Panc1 (cell line): ENCODE data around the gene MORN1. TPM values are rescaled to one million over a fixed set of nuclear protein-coding genes. Genes with fewer than 3 reads are reported as not detected.

Experiments used
- ATAC-seq: fragments of 200-7000 bp; cut with Tn5 transposase; 2 replicates; pipeline ENCODE4 v1.9.1; 2020; ENCODE audit warnings: mild to moderate bottlenecking, moderate library complexity
- BruUV-seq: library from RNA; stranded (reverse); fragments of 400-500 nt; replicated peaks from 2 replicates; lab custom pipeline; 2021; lab: Mats Ljungman, UMichigan
- CTCF ChIA-PET: fragments of 300-600 bp; sonication (Branson Sonifier 250); formaldehyde crosslinking; loops from one replicate; lab custom pipeline; 2022; ENCODE audit warnings: antibody characterized with exemption; lab: Charles Lee
- POLR2A ChIA-PET: fragments of 300-600 bp; sonication (Branson Sonifier 250); formaldehyde crosslinking; loops from one replicate; lab custom pipeline; 2022; ENCODE audit warnings: antibody characterized with exemption; lab: Charles Lee
- DNase-seq: peaks from one replicate; pipeline ENCODE4 v3.0.0-alpha.2; 2010; ENCODE audit warnings: low read depth, low spot score
- H3K27ac ChIP-seq: 2 replicates; pipeline ENCODE4 v1.5.1; 2011; ENCODE audit warnings: mild to moderate bottlenecking, low read length, inconsistent platforms
- H3K27me3 ChIP-seq: fragments of 200-500 bp; sonication (Bioruptor generic); 2 replicates; pipeline ENCODE4 v1.6.0; 2014; ENCODE audit warnings: low read length, inconsistent platforms; ENCODE audit not compliant: control insufficient read depth, insufficient read depth
- H3K36me3 ChIP-seq: fragments of 200-500 bp; sonication (Bioruptor generic); 2 replicates; pipeline ENCODE4 v1.5.1; 2014; ENCODE audit warnings: inconsistent platforms, mild to moderate bottlenecking, low read length, moderate library complexity; ENCODE audit not compliant: control insufficient read depth, insufficient read depth
- H3K4me1 ChIP-seq: 2 replicates; pipeline ENCODE4 v1.5.1; 2011; ENCODE audit warnings: inconsistent platforms, mild to moderate bottlenecking, low read length, moderate library complexity; ENCODE audit not compliant: control insufficient read depth, insufficient read depth
- H3K4me3 ChIP-seq, 2 experiments: 2 replicates each; pipeline ENCODE4 v1.5.1; 2011 to 2012; ENCODE audit warnings: low read depth in 2 of 2, low read length in 2 of 2, mild to moderate bottlenecking in 2 of 2, inconsistent platforms in 1 of 2, moderate library complexity in 1 of 2
- H3K9me3 ChIP-seq: fragments of 200-500 bp; sonication (Bioruptor generic); 2 replicates; pipeline ENCODE4 v1.5.1; 2014; ENCODE audit warnings: low read depth, mild to moderate bottlenecking, inconsistent platforms, low read length, moderate library complexity; ENCODE audit not compliant: control insufficient read depth, insufficient read depth
- POLR2AphosphoS5 ChIP-seq: IDR thresholded peaks from 2 replicates; pipeline ENCODE4 v1.6.1; 2012; ENCODE audit warnings: mild to moderate bottlenecking, low read depth, low read length, moderate library complexity
- SIN3A ChIP-seq: IDR thresholded peaks from 2 replicates; pipeline ENCODE4 v1.6.1; 2012; ENCODE audit warnings: low read depth, mild to moderate bottlenecking, low read length, moderate library complexity, borderline replicate concordance; ENCODE audit not compliant: insufficient read depth
- TCF7L2 ChIP-seq: IDR thresholded peaks from 2 replicates; pipeline ENCODE4 v1.6.1; 2011; ENCODE audit warnings: mild to moderate bottlenecking, low read depth, low read length, inconsistent platforms
- in situ Hi-C: cut with HindIII; loops from 2 replicates; pipeline ENCODE4 v1.10.0; 2016; ENCODE audit warnings: low sequenced_read_pairs, low pct_unique_long_range_greater_than_20kb
- intact Hi-C: fragments of 100-400 bp; cut with micrococcal nuclease; formaldehyde crosslinking; loops from one replicate; pipeline ENCODE4 v1.10.0; 2022; ENCODE audit not compliant: unreplicated experiment
- total RNA-seq: library from RNA; stranded (reverse); gene quantifications from one replicate; pipeline ENCODE4 v1.2.1, GENCODE V29; 2021; ENCODE audit not compliant: unreplicated experiment
- TF ChIP-seq, protein P1 (sequence below): fragments of 450-650 bp; IDR thresholded peaks from 2 replicates; pipeline ENCODE4 v1.5.1; 2017; ENCODE audit warnings: mild to moderate bottlenecking
- TF ChIP-seq, protein P2 (sequence below), 2 experiments: IDR thresholded peaks; 2 replicates each; pipeline ENCODE4 v1.6.1; 2011 to 2012; ENCODE audit warnings: low read depth in 2 of 2, control low read depth in 1 of 2, low read length in 1 of 2, mild to moderate bottlenecking in 1 of 2, moderate library complexity in 1 of 2; ENCODE audit not compliant: insufficient read depth in 1 of 2

The MORN1 gene
- total RNA-seq, 1 experiment from 2014 or later: 21.3 TPM

DNA sequence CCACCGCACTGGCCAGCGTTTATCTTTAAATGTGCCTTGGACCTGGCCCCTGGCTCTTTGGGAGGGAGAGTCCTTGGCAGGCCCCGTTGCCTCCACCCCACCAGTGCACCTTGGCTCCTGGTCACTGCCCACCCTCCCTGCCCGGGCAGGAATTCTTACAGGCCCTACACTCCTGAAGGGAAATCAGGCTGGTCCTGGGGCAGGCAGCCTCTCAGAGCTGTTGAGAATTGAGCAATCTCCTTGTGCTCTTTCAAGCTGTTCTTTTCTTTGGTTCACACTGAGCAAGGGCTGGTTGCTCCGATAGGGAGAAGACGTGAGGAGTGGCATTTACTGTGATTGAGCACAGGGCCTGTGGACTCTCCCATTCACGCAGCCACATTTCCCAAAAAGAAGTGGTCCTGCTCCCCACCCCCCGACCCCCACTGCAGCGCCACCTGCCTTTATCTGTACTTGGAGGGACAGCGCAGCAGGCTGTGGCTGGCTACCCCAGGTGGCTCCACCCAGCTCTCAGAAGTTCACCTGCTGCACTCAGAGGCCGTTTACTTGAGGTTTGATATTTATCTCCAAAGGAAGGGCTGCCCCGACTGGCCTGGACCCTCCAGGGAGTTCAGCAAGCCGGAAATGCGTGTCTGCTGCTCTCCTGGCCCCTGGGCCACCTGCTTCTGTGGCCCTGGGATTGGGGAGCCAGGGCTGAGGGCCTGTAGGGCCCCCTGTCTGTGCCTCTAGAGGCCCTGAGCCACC lies 115.4 kb downstream of the MORN1 start:
- intact Hi-C loops (no loop called here), in situ Hi-C loops (no loop called here)
- Histone ChIP-seq H3K27me3 (no peaks in the 10 kb centered on the region), H3K9me3 (no peaks in the 10 kb centered on the region), H3K36me3 (no peaks in the 10 kb centered on the region), H3K4me3 (no peak overlapping the region), H3K4me1 (peaks cover 23% of the 10 kb centered on the region), H3K27ac (no peak overlapping the region)
- ATAC-seq: no peak
- CTCF ChIA-PET: no interaction called here
- no TSS peak for BruUV-seq
- DNase-seq: no peak
- POLR2A ChIA-PET: no interaction called here
- no peak for TF ChIP-seq POLR2AphosphoS5
- TF ChIP-seq, protein P1, sequence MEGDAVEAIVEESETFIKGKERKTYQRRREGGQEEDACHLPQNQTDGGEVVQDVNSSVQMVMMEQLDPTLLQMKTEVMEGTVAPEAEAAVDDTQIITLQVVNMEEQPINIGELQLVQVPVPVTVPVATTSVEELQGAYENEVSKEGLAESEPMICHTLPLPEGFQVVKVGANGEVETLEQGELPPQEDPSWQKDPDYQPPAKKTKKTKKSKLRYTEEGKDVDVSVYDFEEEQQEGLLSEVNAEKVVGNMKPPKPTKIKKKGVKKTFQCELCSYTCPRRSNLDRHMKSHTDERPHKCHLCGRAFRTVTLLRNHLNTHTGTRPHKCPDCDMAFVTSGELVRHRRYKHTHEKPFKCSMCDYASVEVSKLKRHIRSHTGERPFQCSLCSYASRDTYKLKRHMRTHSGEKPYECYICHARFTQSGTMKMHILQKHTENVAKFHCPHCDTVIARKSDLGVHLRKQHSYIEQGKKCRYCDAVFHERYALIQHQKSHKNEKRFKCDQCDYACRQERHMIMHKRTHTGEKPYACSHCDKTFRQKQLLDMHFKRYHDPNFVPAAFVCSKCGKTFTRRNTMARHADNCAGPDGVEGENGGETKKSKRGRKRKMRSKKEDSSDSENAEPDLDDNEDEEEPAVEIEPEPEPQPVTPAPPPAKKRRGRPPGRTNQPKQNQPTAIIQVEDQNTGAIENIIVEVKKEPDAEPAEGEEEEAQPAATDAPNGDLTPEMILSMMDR: no peak
- TF ChIP-seq, protein P2, sequence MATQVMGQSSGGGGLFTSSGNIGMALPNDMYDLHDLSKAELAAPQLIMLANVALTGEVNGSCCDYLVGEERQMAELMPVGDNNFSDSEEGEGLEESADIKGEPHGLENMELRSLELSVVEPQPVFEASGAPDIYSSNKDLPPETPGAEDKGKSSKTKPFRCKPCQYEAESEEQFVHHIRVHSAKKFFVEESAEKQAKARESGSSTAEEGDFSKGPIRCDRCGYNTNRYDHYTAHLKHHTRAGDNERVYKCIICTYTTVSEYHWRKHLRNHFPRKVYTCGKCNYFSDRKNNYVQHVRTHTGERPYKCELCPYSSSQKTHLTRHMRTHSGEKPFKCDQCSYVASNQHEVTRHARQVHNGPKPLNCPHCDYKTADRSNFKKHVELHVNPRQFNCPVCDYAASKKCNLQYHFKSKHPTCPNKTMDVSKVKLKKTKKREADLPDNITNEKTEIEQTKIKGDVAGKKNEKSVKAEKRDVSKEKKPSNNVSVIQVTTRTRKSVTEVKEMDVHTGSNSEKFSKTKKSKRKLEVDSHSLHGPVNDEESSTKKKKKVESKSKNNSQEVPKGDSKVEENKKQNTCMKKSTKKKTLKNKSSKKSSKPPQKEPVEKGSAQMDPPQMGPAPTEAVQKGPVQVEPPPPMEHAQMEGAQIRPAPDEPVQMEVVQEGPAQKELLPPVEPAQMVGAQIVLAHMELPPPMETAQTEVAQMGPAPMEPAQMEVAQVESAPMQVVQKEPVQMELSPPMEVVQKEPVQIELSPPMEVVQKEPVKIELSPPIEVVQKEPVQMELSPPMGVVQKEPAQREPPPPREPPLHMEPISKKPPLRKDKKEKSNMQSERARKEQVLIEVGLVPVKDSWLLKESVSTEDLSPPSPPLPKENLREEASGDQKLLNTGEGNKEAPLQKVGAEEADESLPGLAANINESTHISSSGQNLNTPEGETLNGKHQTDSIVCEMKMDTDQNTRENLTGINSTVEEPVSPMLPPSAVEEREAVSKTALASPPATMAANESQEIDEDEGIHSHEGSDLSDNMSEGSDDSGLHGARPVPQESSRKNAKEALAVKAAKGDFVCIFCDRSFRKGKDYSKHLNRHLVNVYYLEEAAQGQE (IDR thresholded peaks at IDR 0.05; ENCODE audit: insufficient read depth in 1 of 2, low read depth in 2 of 2, low read length in 1 of 2): no peak
- no peak for TF ChIP-seq SIN3A
- TF ChIP-seq TCF7L2: no peak

DNA sequence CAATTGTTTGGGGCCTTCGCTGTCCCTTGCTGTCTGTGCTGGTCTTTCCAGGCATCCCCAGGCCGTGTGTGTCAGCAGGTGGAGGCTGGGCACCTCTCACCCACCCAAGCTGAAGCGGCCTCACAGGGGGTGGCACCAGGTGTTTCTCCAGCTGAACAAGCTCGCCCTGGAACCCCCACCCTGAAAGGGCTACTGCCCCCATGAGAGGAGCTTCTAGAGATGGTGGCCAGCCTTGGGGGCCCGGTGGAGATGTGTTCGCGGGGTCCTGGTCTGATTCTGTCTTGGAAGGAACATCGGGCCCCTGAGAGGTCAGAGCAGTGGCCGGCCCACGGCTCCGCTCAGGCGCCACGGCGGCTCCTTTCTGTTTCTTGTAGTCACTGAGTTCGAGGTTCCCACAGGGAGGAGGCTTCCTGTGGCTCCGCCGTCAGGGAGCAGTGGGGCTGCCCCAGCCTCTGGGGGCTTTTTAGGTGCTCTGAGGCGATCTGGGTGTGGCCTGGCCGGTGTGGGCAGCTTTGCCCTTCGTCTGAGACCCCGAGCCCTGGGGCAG lies 116.4 kb downstream of the MORN1 start:
- in situ Hi-C loops (no loop called here), intact Hi-C loops (no loop called here)
- TF ChIP-seq TCF7L2 (no peak), SIN3A (no peak), POLR2AphosphoS5 (no peak)
- TF ChIP-seq, protein P2 (IDR thresholded peaks at IDR 0.05; ENCODE audit: insufficient read depth in 1 of 2, low read depth in 2 of 2, low read length in 1 of 2): no peak
- TF ChIP-seq, protein P1: no peak
- DNase-seq (no peak), ATAC-seq (no peak)
- Histone ChIP-seq H3K36me3 (no peaks in the 10 kb centered on the region), H3K27ac (no peak overlapping the region), H3K4me3 (no peak overlapping the region), H3K27me3 (no peaks in the 10 kb centered on the region), H3K9me3 (no peaks in the 10 kb centered on the region), H3K4me1 (peaks cover 32% of the 10 kb centered on the region)
- no TSS peak for BruUV-seq
- ChIA-PET CTCF (no interaction called here), POLR2A (no interaction called here)
